Activated T-cell treated with anti-CD3 and anti-CD28 coated beads for 4 hours (primary cell): Measurements from ENCODE around the gene CYBA.
A peak's percentile ranks its signal among the peaks of the same experiment; 100 is the strongest.

ENCODE experiments used
- DNase-seq: peaks from one replicate; pipeline ENCODE4 v3.0.0-alpha.2; 2020

Gene CYBA

GRCh38 chr16:88650749-88651275 is at the start of gene CYBA:
Gene CYBA, minus strand, starts transcription at chr16:88651053. Its CDS starts 40 bp downstream, at chr16:88651013.
- peak; percentile 58 for DNase-seq

DNA sequence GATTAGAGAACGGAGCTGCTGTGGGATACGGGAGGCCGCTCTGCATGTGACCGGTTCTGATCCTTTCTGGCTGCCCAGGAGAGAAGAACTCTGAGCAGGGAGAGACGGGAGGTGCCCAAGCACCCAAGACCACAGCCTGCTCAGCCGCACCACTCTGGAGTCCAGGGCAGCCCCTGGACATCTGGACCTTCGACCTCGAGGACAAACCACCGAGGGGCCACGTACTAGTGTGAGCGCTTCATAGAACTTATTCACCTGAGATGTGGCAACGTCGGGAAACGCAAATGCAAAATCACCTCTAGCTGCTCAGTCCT is 49.4 kb upstream of the CYBA start:
- no peak for DNase-seq

DNA sequence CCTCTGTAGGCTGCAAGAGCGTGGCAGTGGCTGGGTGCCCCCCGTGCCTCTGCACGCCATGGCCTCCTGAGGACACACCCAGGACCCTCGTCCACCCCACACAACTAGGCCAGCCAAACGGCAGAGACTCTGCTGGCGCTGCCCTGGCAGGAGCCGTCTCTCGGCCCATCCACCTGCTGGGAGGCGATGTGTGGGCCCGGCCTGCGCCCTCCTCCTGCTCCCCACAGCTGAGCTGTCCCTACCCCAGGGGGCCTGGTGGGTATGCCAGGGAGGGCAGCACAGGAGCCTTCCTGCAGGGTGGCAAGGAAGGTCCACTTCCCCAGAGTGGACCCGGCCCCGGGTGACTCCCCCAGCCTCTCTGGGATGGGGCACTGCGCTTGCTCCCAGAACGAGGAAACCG is 48.3 kb upstream of the CYBA start:
- DNase-seq, result no peak

DNA sequence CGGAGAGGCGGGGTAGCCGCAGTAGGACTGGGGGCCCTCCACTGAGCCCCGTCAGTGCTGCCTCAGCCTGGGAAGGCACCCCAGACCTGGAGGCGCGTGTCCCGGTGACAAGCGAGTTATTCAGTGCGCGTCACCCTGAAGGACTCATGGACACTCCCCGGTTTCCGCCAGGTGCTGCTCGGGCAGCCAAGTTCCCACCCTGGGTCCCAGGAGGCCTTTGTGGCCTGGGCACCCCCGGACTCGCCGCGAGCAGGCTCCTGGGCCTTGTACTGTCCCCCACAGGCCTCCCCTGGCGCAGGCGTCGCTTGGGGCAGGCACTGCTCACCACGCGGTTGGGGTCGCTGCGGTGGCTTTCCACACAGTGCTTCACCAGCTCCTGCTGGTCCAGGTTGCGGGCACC is 47.8 kb upstream of the CYBA start:
- no peak for DNase-seq

DNA sequence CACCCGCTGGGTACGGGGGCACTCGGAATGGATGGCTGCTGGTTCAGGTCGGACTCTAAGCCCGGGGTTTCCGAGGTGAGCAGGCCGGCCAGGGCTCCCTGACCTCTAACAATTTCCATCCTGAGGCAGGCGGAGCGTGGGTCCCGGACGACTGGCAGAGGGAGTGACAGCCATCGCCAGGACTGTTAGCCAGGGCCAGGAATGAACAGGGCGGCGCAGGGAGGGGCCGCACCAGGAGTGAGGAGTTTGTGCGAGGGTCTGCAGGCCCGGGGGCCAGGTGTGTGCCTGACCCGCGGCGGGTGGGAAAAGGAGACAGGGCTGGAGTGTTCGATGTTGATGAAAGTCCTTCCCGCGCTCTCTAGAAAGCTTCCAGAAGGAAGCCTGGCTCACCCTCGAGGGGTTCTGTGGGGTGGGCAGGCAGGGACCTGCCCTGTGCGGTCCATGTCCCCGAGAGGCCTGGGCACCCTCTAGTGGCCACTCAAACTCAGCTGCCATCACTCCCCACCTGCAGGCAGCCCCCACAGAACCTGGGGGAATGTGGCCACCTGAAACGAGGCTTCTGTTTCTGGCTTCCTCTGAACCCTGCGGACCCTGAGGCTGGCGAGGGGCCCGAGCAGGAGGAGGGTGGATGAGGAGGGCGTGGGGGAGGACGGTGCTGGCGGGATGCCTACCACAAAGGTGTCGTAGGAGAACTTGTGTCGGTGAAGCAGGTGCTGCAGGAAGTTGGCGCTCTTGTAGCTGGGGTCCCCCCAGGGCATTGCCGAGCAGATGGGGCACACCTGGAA is 47.2 kb upstream of the CYBA start:
- DNase-seq, result no peak

DNA sequence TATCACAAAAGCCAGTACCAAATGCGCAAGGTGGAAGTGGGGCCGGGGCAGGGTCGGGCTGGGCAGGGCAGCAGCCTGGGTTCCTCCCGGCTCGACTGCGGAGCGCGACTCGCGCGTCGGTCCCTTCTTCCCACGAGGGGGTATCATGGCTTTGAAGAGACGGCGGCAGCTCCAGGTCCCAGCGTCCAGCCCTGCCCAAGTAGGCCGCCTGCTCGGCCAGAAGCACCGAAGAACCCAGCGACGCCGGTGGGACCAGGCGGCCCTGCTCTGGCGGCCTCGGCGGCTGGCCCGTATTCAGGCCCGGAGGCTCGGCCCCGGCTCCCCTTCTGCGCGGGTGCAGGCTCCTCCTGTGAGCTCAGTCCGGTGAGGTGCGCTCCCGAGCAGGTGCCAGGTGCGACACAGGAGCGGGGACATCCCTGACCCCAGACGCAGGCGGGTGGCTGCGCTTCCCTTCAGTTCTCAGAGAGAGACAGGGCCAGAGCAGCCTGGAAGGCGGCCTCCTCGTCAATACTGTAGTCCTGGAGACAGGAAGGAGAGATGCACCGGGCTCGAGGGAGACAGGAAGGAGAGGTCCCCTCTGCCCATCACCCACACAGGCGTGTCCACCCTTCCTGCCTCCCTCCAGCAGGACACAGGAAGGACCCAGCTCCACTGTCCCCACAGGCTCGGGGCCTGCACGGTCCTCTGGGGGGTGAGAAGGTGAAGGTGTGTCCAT is 46.4 kb upstream of the CYBA start:
- DNase-seq, result no peak

DNA sequence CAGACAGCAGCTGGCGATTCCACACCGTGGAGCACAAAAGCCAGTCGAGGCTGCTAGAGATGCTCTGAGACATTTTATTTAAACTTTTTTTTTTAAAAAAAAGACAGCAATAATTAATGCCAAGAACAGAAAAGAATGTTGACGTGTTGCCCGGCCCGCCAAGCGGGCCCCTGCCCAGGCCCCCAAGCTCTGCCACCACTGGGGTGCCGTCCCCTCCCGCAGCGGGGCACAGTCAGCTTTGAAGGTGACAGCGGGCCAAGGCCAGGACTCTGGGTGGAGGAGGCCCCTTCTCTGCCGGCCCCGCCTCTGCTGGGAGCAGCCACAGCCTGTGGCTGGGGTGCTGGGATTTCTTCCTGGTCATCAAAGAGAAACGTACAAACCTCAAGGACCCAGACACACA is 45.6 kb upstream of the CYBA start:
- DNase-seq, result no peak

DNA sequence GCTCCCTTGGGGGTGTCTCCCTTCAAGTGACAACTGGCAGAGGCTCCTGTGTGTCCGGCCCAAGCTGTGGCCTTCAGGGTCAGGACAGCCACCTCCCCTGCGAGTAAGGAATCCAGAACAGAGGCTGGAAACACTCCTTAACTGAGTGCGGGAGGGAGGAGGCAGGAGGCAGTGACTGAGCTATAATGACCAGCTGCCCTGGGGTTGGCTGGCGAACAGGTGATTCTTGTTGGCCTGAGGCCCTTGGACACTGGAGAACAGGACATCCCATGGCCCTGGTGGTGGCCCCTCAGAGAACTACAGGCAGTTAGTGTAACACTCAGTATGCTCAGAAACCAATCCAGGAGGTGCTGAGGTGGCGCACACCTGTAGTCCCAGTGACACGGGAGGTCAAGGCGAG is 44.9 kb upstream of the CYBA start:
- no peak for DNase-seq

DNA sequence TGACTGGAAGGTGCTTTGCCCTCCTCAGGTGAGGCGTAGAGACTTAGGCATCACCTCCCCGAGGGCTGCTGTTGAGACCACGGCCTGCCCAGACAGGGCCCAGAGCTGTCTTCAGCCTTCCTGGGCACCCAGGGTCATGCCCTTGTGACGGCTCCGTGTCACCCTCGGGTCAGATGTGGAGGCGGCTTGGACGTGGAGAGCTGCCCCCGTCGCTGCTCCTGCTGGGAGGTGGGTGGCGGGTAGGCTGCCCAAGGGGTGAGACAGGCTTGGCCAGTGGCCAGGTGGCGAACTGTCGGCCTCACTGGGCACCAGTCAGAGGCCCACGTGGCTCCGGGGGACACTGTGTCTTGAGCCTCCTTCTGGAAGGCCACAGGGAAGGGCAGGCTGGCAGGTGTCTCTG is 44.4 kb upstream of the CYBA start:
- no peak for DNase-seq

DNA sequence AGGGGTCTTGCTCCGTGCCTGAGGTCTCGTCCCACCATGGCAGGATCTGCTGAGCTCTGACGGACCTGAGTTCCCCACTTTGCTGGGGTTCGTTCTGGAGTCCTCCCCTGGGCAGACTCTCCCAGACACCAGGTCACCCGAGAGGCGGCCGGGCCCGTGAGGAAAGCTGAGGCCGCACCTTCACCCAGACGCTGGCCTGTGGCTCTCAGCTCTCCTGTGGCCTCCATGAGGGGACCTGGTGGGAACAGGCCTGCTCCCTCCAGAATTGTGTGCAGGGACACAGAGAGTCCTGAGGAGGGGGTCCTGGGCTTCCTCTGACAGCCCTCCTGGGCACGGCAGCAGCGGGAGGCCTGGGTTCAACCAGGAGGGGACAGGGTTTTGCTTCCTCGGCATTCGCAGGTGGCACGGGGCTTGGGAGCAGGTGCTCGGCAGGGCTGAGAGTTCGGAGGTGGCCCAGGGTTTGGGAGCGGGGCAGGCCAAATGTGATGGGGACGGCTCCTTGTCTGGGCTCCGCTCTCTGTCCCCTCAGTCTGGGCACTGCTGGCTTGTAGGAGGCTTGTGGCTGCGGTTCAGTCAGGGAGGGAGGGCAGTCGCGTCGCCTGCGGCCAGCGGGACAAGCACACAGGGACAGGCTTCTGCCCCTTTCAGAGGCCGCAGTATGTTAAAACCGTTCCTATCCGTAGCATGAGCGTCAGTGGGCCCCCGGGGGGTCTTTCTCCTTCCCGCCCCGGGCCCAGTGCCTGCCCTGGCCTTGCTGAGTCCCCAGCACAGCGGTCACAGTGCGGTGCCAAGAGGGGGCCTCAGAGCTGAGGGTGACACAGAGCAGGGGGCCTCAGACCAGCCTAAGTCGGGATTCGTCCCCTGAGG is 43.6 kb upstream of the CYBA start:
- no peak for DNase-seq

DNA sequence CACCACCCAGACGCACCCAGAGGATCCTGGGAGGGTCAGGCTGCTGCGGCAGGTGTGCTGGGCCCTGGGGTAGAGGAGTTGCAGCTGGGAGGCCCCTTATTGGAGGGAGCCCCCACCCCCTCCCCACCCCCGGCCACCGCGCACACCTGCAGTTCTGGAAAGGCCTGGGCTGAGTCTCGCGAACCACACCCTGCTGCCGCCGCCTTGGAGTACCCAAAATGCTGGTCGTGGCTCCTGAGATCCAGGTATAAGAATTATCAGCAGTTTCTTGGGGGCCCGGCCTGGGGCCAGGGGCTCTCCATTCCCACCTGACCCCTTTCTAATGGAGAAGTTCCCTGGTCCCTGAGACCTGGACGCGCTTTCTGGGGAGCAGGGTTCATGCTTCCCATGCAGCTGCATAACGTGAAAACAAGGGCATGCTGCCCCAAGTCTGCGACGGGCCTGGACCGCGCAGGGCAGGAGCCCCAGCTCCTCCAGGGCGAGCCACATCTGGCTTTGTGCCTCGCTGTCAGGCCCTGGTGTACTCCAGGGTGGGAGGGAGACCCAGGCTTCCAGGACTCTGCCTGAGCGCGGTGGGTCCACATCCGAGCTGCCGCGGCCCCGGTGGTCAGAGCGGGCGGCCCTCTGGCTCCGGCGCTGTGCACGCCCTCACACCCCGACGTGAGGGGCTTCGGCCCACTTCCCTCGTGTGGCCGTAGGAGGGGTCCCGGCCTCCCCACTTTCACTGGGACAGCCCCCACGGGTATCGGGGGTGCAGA is 42.7 kb upstream of the CYBA start:
- DNase-seq, result no peak

DNA sequence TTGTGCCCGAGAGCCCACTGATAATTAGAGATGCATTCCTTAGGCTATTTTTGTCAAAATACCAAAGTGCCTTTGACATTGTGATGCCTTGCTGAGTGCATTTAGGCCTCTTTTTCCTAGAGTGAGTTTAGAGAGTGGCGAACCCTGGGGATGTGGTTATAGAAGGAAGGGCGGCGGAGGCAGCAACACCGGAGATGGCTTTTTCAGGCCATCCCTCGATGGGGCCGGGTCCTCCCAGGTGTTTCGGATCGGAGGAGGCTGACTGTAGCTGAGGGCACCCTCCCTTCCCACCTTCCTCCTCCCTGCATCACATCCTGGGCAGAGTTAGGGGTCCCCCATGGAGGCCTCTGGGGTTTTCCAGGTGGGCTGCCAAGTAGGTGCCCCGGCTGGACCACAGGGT is 42.0 kb upstream of the CYBA start:
- DNase-seq, result no peak

DNA sequence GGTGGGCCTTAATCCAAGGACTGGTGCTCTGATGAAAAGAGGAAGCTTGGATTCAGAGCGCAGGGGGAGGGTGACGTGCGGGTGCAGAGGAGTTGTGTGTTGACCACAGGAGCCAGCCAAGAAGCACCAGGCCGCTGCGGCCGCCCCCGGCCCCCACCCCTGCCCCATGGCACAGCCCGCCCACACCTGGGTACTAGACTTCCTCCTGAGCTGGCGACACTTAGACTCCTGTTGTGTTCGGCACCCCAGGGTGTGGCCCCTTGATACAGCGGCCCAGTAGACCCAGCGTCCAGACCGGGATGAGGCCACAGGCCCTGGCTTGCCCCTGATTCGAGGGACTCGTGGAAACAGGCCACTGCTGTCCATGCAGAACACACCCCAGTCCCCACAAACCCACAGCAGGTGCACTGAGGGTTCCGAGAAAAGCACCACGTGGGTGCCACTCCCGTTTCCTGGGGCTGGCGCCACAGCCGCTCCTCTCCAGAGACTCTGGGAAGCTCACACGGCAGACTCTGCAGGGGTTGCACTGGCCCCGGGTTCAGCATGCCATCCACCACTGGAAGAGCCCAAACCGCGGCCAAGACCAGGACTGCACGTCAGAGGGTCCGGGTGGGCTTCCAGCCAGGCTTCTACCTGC is 41.2 kb upstream of the CYBA start:
- no peak for DNase-seq

- no peak for DNase-seq
These were observed 40.4 kb upstream of the CYBA start for GRCh38 chr16:88691129-88691813.

- no peak for DNase-seq
These were observed 39.7 kb upstream of the CYBA start for GRCh38 chr16:88690341-88691128.

DNA sequence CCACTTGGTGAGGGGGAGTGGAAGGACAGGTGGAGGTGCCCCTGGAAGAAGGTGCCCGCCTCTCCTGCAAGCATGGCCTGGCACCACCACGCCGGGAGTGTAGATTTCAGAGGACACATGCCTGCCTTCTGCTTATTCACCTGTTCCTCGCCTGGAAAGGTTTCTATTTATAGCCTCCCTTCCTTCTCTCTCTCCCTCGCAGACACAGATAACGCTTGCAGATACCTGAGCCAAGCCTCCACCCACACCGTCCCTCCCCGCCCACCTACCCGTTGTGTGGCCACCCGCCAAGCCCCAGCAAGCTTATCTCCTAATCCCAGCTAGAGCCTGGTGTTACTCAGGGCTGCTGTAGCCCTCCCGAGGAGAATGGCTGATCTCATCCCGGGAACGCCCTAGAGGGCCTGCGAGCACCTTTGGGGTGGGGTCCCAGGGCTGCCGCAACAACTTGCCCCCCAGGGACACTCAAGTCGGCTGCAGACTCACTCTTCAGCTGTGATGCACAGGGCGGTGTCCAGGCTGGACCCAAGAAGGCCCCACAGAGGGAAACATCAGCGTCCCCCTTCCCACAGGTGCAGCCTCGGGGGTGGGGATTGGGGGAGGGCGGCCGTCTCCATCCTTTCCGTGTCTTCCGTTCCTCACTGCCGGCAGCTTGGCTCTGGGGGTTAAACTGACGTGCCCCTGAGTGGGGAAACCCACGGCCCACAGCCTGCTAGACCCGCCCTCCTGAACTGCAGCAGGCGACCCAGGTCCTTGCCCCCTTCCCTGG is 37.3 kb upstream of the CYBA start:
- DNase-seq, result no peak

GRCh38 chr16:88687676-88688012 is 36.8 kb upstream of the CYBA start:
- no peak for DNase-seq

GRCh38 chr16:88687254-88687576 is 36.4 kb upstream of the CYBA start:
- no peak for DNase-seq

- DNase-seq, result peak; percentile 80
These were observed 35.8 kb upstream of the CYBA start, which contains the start of gene SNAI3 for GRCh38 chr16:88686439-88687253. Gene SNAI3, minus strand, starts transcription at chr16:88686507. Its CDS starts 101 bp downstream, at chr16:88686406.
